Testis (tissue), 2 donors: ENCODE measurements around the gene RDH12.

Source experiments
- CTCF ChIP-seq, 3 experiments: fragments of 450-650 bp in 2 of 3; fragments of 200-600 bp in 1 of 3; sonication (generic) in 1 of 3; IDR thresholded peaks; one replicate each; pipeline ENCODE4 v1.5.1; 2016 to 2019; ENCODE audit warnings: antibody characterized with exemption in 3 of 3, mild to moderate bottlenecking in 2 of 3, moderate library complexity in 1 of 3
- POLR2A ChIP-seq: fragments of 450-650 bp; IDR thresholded peaks from one replicate; pipeline ENCODE4 v1.6.1; 2017; ENCODE audit warnings: antibody characterized with exemption, mild to moderate bottlenecking, moderate library complexity

GRCh38 chr14:67679006-67679405 is 22.7 kb upstream of the RDH12 start:
- TF ChIP-seq CTCF (IDR thresholded peaks at IDR 0.05) = no peak
- TF ChIP-seq POLR2A = no peak
